CD4-positive, alpha-beta T cell (primary cell): ENCODE results near the gene WFDC1. TPM values are rescaled to one million over a fixed set of nuclear protein-coding genes. Genes with fewer than 3 reads are reported as not detected.

Experiments used
- ATAC-seq: fragments of 200-7000 bp; cut with Tn5 transposase; one replicate; pipeline ENCODE4 v1.10.0; 2022; ENCODE audit warnings: mild to moderate bottlenecking; ENCODE audit not compliant: poor library complexity
- CTCF ChIA-PET: fragments of 350-600 bp; sonication (Branson Sonifier 250); formaldehyde crosslinking; loops from one replicate; lab custom pipeline; 2021; ENCODE audit warnings: antibody characterized with exemption, inconsistent platforms; lab: Charles Lee
- POLR2A ChIA-PET: fragments of 350-600 bp; sonication (Branson Sonifier 250); formaldehyde crosslinking; loops from one replicate; lab custom pipeline; 2021; ENCODE audit warnings: antibody characterized with exemption, inconsistent platforms; lab: Charles Lee
- DNase-seq, 14 experiments: peaks; one replicate each; pipeline ENCODE4 v3.0.0-alpha.2; 2013 to 2020; ENCODE audit warnings: mixed read lengths in 2 of 14
- H3K27ac ChIP-seq, 2 donors: one replicate each; pipeline versions ENCODE4 v1.5.1 to v1.7.0; 2013; ENCODE audit warnings: low read length in 2 of 2, low read depth in 1 of 2, mild to moderate bottlenecking in 1 of 2
- H3K27me3 ChIP-seq, 2 experiments: 1 replicate in 1 of 2; 2 replicates in 1 of 2; pipeline versions ENCODE4 v1.6.1 to v1.7.0; 2013; ENCODE audit warnings: low read length in 2 of 2, control low read depth in 1 of 2, mild to moderate bottlenecking in 1 of 2, moderate library complexity in 1 of 2; ENCODE audit not compliant: insufficient read depth in 2 of 2, control insufficient read depth in 1 of 2
- H3K36me3 ChIP-seq: one replicate; pipeline ENCODE4 v1.6.1; 2013; ENCODE audit warnings: low read length, control low read depth; ENCODE audit not compliant: insufficient read depth
- H3K4me1 ChIP-seq: one replicate; pipeline ENCODE4 v1.6.1; 2013; ENCODE audit warnings: low read length, control low read depth; ENCODE audit not compliant: insufficient read depth
- H3K4me3 ChIP-seq: one replicate; pipeline ENCODE4 v1.5.1; 2013; ENCODE audit warnings: mild to moderate bottlenecking, low read length, moderate library complexity
- H3K9me3 ChIP-seq, 2 experiments: 1 replicate in 1 of 2; 2 replicates in 1 of 2; pipeline versions ENCODE4 v1.6.1 to v1.7.0; 2013; ENCODE audit warnings: low read length in 2 of 2, mild to moderate bottlenecking in 2 of 2, control low read depth in 1 of 2, moderate library complexity in 1 of 2; ENCODE audit not compliant: control insufficient read depth in 1 of 2, insufficient read depth in 1 of 2
- H3K27ac Mint-ChIP-seq: one replicate; pipeline ENCODE4 v1.8.0; 2020; ENCODE audit warnings: mixed read lengths
- H3K27me3 Mint-ChIP-seq: one replicate; pipeline ENCODE4 v1.8.0; 2021; ENCODE audit warnings: mixed read lengths
- H3K36me3 Mint-ChIP-seq: one replicate; pipeline ENCODE4 v1.8.0; 2021; ENCODE audit warnings: low read depth, mixed read lengths
- H3K4me1 Mint-ChIP-seq: one replicate; pipeline ENCODE4 v1.8.0; 2021; ENCODE audit warnings: low read depth, mixed read lengths
- H3K4me3 Mint-ChIP-seq: one replicate; pipeline ENCODE4 v1.8.0; 2020; ENCODE audit warnings: mild to moderate bottlenecking, mixed read lengths
- H3K9me3 Mint-ChIP-seq: one replicate; pipeline ENCODE4 v1.8.0; 2020; ENCODE audit warnings: mixed read lengths
- CTCF ChIP-seq: fragments of 200-600 bp; IDR thresholded peaks from one replicate; pipeline ENCODE4 v1.8.0; 2022; ENCODE audit warnings: antibody characterized with exemption, mild to moderate bottlenecking
- intact Hi-C, 2 experiments: fragments of 100-400 bp; cut with DNase I in 1 of 2; cut with micrococcal nuclease in 1 of 2; formaldehyde crosslinking; loops; one replicate each; pipeline versions ENCODE4 v1.15.1 to v1.9.0; 2023 to 2025; cut with DNase I, micrococcal nuclease
- total RNA-seq, 174 experiments: library from RNA in 2 of 174; stranded (reverse) in 2 of 174; gene quantifications; one replicate each; pipeline ENCODE4 v1.2.3 and lab custom pipeline; 2021 to 2026

The WFDC1 gene
- total RNA-seq, 2 experiments from 2014 or later = not detected

GRCh38 chr16:84247331-84247730 is 47.3 kb upstream of the WFDC1 start:
- ATAC-seq (no peak), DNase-seq (no peak)
- no peaks in the 10 kb centered on the region for H3K9me3 Mint-ChIP-seq
- TF ChIP-seq CTCF = no peak
- intact Hi-C loops = no loop called here
- H3K4me1 Mint-ChIP-seq = no peaks in the 10 kb centered on the region
- POLR2A ChIA-PET = no interaction called here
- H3K36me3 ChIP-seq = no peaks in the 10 kb centered on the region
- H3K4me3 ChIP-seq = no peak overlapping the region
- H3K4me3 Mint-ChIP-seq = no peak overlapping the region
- CTCF ChIA-PET = no interaction called here
- H3K27ac Mint-ChIP-seq = no peak overlapping the region
- peaks cover 2 to 5% of the 10 kb centered on the region in 2 experiments for H3K27me3 ChIP-seq
- no peaks in the 10 kb centered on the region for H3K9me3 ChIP-seq
- H3K4me1 ChIP-seq = no peaks in the 10 kb centered on the region
- H3K27ac ChIP-seq = no peak overlapping the region
- H3K36me3 Mint-ChIP-seq = no peaks in the 10 kb centered on the region
- H3K27me3 Mint-ChIP-seq = peaks cover 45% of the 10 kb centered on the region

GRCh38 chr16:84247844-84248243 is 46.8 kb upstream of the WFDC1 start:
- no peak for TF ChIP-seq CTCF
- CTCF ChIA-PET = no interaction called here
- Mint-ChIP-seq H3K27ac (no peak overlapping the region), H3K4me1 (no peaks in the 10 kb centered on the region), H3K36me3 (no peaks in the 10 kb centered on the region), H3K4me3 (no peak overlapping the region), H3K9me3 (no peaks in the 10 kb centered on the region), H3K27me3 (peaks cover 41% of the 10 kb centered on the region)
- no peak overlapping the region for H3K4me3 ChIP-seq
- peaks cover 2 to 5% of the 10 kb centered on the region in 2 experiments for H3K27me3 ChIP-seq
- POLR2A ChIA-PET = no interaction called here
- intact Hi-C loops = no loop called here
- no peaks in the 10 kb centered on the region for H3K4me1 ChIP-seq
- H3K9me3 ChIP-seq = no peaks in the 10 kb centered on the region
- H3K36me3 ChIP-seq = no peaks in the 10 kb centered on the region
- no peak overlapping the region for H3K27ac ChIP-seq
- no peak for ATAC-seq
- DNase-seq = no peak

- H3K27me3 ChIP-seq = peaks cover 5% of the 10 kb centered on the region in 2 experiments
- Mint-ChIP-seq H3K4me3 (no peak overlapping the region), H3K9me3 (no peaks in the 10 kb centered on the region), H3K4me1 (no peaks in the 10 kb centered on the region), H3K27me3 (peaks cover 44% of the 10 kb centered on the region), H3K36me3 (no peaks in the 10 kb centered on the region), H3K27ac (no peak overlapping the region)
- peaks cover 0 to 4% of the 10 kb centered on the region in 2 experiments for H3K9me3 ChIP-seq
- H3K27ac ChIP-seq = no peak overlapping the region
- H3K4me3 ChIP-seq = no peak overlapping the region
- no peaks in the 10 kb centered on the region for H3K36me3 ChIP-seq
- ChIA-PET POLR2A (no interaction called here), CTCF (no interaction called here)
- ATAC-seq (no peak), DNase-seq (no peak)
- TF ChIP-seq CTCF = no peak
- intact Hi-C loops = no loop called here
- no peaks in the 10 kb centered on the region for H3K4me1 ChIP-seq
These were observed 42.5 kb upstream of the WFDC1 start for GRCh38 chr16:84252184-84252583.
